NCI-H446 (cell line): ENCODE measurements around the gene MYL10.
"Not testable (repeated sequence)": the region's sequence is repeated elsewhere in the genome, so short reads cannot be mapped to it uniquely, and the experiment has no call there.

ENCODE experiments used
- DNase-seq, 2 experiments: peaks; one replicate each; lab custom pipeline; 2025; lab: John Stamatoyannopoulos, UW

The MYL10 gene

DNA sequence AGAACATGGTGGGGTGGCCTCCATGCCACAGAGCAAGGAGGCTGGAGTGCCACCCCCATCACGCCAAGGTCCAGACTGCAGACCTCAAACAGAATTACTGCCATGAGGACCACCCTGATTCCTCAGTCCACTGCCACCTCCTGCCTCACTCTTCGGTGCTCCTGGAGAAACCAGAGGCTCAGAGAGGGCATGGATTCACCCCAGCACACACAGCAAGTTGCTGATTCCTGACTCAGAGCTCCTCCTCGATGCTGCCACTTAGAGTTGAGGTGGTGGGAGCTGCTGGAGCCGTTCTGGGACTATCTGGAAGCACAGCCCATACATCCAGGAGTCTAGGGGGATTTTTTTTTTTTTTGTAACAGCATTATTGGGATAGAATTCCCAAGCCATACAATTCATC lies 22.0 kb upstream of the MYL10 start:
- no peak for DNase-seq

DNA sequence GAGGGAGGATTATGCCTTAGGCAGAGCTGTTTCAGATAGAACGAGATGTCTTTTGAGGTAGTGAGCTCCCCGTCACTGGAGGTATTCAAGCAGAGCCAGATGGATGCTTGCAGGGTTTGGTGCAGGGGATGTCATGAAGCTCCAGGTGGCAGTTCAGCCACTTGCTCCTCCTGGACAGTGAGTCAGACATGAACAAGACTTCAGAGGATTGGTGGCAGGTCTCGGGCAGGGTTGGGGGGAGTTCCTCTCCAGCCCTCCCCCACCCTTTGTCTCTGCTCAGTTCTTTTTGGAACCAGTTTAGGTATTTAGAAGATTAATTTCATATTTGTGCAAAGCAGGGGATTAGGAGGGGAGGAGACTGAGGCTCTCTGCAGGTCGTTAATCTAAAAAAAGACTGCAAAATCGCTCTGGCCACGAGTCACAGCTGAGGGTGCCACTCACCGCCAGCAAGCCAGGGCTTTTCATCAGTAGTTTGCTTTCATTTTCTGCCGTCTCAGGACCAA lies 21.5 kb upstream of the MYL10 start:
- DNase-seq: no peak

DNA sequence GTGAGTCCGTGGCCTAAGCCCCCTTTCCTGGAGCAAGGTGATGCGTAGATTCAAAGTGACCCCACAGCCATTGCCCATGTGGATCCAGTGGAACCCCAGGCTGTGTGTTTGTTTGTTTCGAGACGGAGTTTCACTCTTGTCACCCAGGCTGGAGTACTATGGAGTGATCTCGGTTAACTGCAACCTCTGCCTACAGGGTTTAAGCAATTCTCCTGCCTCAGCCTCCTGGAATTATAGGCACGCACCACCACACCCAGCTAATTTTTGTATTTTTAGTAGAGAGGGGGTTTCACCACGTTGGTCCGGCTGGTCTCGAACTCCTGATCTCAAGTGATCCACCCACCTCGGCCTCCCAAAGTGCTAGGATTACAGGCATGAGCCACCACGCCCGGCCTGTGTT lies 18.8 kb upstream of the MYL10 start:
- DNase-seq: not testable (repeated sequence)

DNA sequence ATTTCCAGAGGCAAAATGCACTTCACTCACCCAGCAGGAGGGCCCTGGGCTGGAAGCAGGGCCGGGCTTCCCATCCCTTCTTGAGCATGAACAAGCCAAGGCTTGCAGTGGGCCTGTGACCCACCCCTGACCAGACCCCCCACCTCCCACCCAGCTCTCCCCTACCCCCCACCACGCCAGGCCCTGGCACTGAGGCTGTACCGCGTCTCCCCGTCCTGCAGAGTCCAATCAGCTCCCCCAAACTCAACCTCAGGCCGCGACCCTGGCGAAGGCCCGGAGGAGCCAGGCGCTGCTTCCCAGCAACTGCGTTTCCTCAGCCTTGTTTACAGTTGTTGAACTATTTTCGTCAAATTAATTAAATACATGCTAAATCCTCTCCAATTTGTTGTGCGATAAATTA lies 16.9 kb upstream of the MYL10 start:
- DNase-seq: no peak

DNA sequence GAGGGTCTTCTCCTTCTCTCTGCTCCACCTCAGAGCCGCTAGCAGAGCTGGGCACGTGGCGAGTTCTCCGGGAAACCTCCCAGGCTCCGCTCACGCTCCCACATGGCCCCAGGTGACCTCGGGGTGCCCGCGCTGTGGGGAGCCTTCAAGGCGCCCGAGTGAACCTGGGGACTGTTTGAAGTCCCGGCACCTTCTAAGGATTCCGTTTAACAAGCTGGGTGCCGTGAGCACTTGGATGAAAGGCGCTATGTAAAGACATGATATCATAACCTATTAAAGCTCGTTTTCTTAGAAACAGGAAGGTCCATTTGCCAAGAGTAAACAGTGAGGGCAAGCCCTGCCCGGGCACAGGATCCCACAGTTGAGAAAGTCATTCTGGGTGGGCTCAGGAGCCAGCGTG lies 15.8 kb upstream of the MYL10 start:
- no peak for DNase-seq

DNA sequence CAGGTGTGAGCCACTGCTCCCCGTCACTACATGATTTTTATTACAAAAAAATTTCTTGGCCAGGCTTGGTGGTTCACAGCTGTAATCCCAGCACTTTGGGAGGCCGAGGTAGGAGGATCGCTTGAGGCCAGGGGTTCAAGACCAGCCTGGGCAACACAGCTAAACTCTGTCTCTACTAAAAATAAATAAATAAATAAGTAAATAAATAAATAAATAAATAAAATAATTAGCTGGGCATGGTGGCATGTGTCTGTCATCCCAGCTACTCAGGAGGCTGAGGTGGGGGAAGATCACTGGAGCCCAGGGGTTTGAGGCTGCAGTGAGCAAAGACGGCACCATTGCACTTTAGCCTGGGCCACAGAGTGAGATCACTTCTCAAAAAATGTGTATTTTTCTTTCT lies 10.0 kb upstream of the MYL10 start:
- DNase-seq: not testable (repeated sequence)

DNA sequence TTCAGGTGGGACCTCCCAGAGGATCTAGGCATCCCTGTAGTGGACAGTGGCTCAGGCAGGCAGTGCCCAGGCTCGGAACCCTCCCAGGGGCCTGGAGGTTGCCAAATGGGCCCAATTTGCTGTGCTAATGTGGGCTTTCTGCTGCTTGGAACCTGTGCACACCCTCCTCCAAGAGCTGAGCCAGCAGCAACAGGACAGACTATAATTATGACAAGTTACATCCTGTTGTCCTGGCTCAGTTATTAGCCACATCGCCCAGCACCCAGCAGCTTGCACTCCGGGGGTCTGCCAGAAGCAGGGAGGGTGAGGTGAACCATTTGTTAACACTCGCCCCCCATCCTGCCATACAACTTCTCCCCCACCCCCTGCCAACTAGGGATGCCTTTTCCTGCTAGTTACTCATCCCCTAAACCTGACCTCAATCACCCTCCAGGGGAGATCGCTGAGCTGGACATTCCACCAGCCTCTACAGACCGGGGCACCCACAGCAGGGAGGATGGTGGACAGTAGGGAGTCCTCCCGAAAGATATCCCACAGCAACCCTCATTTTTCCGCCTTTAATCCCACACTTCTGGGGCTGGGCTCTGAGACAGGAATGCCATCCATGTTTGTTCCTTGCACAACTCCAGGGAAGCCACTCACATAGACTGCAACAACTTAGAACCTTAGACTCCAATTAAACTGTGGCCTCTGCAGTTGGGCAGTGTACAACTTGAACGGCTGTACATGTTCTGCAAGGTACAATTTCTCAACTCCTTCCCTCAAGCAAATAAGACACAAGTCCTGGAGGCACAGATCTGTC lies 7.9 kb upstream of the MYL10 start:
- DNase-seq: no peak

DNA sequence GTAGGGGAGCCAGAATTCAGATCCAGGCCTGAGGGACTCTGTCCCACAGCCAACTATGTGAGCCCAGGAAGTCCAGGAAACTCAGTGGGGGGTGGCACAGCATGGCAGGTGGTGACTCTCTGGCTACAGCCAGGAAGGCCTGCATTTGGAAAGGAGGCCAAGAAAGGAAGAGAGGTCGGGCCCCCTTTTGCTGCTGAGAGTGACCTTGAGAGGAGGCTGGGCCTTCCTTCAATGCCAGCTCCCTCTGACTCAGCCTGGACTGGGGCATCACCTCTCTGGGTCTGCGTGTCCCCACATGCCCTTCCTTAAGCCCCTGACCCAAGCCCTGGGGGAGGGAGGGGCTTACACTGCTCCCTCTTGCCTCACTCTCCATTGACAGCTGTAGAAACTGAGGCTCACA lies 6.4 kb upstream of the MYL10 start:
- DNase-seq: no peak

DNA sequence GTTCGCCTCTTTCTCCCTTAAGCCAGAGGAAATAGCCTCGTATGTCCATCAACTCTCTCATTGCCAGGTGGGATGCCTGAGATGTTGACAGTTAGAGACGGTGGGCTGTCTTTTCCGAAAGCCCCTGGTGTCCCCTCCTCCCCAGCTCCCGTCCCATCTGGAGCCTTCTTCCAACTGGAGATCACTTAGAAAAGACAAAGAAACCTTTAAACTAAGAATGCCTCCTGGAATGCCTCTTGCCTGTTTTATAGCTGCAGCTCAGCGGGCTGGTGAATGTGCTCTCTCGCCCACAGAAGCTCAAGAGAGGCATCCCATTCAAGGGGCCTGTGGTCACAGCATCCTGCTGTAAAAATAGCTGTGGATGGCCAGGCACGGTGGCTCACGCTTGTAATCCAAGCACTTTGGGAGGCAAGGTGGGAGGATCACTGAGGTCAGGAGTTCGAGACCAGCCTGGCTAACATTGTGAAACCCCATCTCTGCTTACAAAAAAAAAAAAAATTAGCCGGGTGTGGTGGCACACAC lies 5.2 kb upstream of the MYL10 start:
- no peak for DNase-seq

DNA sequence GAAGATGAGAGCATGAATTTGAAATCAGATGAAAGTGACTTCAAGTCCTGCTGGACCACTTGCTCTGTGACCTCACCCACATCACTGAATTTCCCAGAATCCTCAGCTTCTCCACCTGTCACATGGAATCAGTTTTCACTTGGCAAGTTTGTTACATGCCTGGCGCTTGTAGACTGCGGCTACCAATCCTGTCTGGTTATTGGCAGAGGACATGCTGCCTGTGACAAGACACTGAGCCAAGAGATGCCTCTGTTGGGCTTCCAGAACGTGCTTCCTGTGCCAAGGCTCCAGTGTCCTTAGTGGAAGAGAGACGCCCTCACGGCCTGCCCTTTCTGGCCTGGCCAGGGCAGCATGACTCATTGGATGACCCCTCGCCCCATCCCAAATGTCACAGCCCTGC lies 4.4 kb upstream of the MYL10 start:
- DNase-seq: peak in 1 of 2 experiments; percentile 18

DNA sequence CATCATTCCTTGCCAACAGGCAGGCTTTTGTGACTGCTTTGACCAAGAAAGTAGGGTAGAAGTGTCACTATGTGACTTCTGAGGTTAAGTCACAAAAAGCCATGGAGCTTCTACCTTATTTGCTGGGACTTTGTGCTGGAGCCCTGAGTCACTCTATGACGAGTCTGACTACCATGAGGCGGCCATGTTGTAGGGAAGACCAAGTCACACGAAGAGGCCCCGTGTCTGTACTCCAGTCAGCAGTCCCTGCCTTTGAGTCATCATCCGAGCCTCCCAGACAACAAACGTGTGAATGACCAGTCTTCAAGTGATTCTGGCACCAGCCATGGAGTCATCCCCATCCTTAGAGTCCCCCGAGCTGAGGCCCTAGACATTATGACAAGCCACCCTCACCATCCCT lies 3.5 kb upstream of the MYL10 start:
- no peak for DNase-seq

DNA sequence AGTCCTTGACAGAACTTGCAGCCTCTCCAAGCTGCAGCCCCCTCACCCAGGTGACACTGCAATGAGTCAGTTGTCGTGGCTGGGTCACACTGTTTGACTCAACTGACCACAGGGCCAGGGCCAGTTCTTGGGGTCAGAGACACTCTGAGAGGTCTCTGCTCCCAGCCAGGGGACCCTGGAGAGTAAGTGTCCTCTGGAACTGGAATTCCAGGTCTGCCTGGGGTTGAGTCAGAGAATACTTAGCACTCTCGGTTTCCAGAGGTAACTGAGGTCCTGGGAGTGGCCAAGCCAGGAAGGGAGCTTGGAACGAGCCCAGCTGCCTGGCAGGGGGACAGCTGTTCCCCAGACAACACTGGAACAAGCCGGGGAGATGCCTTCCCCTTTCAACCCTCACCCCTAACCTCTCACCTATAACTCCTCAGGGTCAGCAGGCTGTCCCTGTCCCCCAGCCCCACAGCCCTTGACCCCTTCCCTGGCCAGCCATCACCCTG lies 2.2 kb upstream of the MYL10 start:
- no peak for DNase-seq

DNA sequence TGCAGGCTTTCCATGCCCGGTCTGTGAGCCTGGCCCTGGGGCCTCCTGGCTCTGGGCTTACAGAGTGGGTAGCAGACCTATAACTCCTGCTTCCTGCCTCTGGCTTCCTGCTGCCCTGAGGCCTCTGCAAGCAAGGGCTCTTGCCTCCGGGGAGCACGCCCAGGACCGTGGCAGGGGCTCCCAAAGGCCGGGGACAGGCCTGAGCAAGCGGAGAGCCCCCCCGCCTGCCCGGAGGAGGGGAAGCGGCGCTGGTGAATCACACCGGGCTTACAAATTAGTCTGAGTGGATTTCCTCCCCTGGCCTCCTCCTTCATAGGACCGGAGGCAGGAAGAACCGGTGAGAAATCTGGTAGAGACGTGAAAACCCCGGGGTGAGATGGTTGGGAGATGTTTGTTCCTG lies 1.5 kb upstream of the MYL10 start:
- no peak for DNase-seq

DNA sequence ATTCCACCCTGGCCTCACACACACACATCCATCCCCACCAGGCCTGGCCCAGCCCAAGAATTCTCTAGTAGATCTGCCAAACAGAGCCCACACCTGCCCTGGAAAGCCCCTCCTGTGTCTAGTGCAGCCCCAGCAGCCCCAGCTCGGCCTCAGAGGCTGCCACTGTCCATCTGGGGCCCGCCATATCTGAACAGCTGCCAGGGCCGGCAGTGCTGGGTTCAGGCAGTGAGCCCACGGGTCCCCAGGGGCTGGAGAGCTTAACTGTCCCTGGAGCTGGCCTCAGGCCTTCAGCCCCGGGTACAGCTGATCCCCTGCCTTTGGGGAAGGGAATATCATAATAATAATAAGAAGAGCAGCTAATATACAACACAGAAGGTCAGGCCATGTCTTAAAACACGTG lies 574 bp downstream of the MYL10 start:
- DNase-seq: no peak

DNA sequence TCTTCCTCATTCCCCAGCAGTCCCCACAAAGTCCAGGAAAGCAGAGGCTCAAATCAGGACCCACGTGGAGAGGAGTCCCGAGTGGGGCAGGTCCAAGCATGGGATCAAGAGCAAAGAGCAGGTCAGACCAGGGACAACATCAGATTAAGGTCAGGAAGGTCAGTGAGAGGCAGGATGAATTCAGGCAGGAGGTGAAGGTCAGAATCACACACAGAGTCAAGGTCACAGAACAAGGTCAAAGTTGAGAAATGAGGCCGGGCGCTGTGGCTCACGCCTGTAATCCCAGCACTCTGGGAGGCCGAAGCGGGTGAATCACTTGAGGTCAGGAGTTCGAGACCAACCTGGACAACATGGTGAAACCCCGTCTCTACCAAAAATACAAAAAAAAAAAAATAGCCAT lies 2.3 kb downstream of the MYL10 start:
- DNase-seq: no peak

DNA sequence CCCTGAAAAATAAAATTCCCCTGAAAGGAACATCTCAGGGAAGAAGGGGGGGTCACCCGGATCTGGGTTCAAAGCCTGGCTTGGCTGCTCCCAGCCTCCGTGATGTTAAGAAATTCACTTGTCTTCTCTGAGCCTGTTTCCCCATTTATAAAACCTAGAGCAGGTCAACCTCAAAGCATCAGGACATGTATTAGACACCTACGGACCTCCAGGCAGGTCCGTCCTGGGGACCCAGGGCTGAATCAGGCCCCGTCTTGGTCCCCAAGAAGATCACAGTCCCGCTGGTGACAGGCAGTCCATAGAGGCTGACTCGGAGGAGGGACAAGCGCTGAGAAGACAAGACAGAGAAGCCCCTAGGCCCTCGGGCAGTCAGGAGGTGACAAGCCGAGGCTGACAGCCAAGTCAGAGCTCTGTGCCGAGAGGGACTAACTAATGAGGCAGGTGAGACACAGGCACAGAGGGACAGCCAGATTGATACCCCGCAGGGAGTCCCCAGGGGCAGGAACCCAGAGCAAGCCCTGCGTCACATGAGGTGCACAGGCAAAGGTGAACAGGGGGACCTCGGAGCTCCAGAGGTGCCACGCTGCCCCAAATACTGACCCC lies 2.9 kb downstream of the MYL10 start:
- DNase-seq: no peak

DNA sequence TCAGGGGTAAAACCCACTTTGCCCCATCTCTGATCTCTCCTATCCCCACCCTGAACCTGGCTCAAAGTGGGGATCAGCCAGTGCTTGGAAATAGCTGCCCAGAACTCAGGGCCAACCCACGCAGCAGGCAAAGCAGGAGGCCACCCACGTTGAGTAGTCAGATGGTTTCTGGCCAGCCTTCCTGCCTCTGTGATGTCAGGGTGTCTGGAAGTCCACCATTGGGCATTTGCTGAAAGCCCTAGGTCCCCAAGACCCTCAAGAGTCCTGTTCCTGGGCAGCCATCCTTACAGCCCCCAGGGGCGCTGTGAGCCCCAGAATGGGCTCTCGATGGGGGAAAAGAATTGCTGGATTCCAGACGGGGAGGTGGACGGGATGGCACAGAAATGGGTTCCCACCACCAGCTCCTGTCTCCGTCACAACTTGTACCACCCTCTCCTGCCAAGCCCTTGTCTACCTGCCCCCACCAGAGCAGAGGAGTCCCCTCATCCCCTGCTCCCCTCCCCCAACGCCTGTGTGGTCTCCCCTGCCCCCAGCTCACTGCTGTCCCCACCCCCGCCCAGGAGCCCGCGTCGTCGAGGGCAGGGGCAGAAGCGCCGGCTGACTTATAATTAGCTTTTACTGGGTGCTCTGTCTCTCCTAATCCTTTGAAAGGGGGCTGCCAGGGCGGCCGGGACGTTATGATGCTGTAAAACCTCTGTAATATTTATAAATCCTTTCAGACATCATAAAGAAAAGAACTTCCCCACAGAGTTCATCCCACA lies 3.9 kb downstream of the MYL10 start:
- no peak for DNase-seq

DNA sequence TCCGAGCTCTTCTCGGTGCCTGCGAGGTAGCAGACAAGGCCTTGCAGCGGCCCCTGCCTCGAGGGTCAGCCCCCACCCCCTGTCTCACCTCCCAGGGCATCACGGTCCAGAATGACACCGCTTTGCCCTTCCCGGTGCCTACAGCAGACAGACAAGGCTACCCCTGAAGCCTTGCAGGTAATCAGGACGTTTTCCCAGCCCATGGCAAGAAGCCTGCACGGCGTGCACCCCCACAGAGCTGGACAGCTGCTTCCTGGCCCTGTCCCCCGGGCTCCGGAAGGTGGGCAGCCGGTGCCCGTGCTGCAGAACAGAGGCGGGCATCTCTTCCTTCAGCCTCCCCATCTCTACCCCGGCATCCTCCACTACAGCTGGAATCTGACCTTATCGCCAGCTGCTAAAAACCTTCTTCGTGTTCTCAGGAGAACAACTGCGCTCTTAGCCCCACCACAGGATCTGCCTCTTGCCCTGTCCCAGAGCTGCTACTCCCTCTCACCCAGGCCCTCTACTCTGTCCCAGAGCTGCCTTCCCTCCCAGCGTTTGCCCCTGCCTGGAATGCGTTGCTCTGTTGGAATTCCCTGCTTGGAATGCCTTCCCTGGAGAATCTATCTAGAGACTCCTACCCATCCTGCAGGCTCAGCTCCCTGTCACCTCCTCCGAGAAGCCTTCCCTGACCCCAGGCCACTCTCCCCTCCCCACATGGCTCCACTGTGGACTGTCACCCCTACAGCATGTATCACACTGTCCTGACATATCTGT lies 4.7 kb downstream of the MYL10 start:
- DNase-seq: no peak

DNA sequence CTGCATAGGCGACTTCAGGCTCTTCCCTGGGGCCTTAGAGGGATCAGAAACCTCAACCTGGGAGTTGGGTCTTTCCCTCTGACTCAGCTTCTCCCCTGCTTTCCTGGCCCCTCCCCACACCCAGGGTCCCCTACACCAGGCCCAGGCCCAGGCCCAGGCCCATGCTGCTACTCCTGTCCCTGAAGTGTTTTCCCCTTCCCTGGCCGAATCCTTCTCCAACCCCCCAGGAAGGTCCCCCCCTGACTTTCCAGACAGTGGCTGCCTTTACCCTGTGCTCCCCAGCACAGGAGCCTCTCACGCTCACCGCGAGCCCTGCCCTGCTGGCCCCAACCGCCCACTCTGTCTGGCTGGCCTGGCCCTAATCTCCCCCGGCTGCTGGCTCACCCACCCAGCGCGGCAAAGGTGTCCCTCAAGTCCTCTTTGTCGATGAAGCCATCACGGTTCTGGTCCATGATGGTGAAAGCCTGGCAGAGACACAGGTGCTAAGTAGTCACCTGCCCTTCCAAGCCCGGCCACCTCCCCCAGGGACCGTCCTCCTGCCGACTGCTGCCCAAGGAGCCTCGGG lies 6.4 kb downstream of the MYL10 start:
- DNase-seq: no peak

DNA sequence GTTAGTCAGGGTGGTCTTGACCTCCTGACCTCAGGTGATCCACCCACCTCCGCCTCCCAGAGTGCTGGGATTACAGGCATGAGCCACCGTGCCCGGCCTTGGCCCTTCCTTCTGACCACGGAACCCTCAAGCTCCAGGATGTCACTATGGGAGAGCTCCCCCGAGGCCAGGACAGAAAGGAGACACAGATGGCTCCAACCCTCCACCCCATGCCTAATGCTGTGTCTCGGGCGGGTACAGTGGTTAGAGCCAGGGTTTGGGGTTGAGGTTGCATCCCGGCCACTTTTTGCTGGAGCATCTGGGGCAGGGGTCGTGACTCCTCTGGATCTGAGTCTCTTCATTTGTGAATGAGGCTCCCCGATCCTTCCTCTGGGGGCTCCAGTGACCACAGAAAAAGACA lies 8.1 kb downstream of the MYL10 start:
- no peak for DNase-seq

DNA sequence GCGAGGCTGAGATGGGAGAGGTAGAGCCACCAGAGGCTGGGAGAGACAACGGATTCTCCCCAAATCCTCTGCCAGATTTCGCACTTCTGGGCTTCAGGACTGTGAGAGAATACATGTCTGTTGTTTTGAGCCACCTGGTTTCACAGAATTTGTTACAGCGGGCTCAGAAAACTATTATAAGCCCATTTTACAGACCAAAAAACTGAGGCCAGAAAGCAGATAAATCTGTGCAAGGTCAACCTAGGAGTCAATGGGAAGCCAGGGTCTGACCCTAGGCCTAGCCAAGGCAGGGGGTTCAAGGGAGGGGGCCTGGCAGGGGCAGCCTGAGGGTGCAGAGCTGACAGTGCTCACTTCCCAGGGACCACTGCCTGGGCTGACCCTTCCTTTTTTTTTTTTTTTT lies 8.7 kb downstream of the MYL10 start:
- no peak for DNase-seq

DNA sequence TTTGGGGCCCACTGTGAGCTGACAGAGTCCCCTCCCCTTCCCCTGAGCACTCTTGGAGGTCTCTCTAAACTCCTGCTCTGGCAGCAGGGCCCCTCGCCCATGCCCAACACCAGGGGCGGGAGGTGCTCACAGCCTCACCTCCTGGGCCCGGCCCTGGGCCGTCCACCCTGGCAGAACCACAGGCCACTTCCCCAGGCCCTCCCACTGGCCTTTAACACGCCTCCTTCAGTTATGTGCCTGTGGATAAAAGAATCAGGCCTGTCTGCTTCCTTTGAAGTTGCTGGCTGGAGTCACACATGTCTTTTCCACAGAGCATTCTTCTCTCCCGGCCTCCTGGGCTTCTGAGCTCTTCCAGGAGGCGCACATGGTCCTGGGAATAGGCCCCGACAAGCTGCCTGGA lies 10.2 kb downstream of the MYL10 start:
- no peak for DNase-seq
